ENCODE results near the gene SUMO3. TPM values are rescaled to one million over a fixed set of nuclear protein-coding genes. Genes with fewer than 3 reads are reported as not detected.

The SUMO3 gene
- polyA plus RNA-seq (ENCODE audit: insufficient read length): 60.2 TPM

GRCh38 chr21:44817914-44818639, at the start of gene SUMO3:
Gene SUMO3 (minus strand): TSS chr21:44818062. CDS start chr21:44817968, 94 bp downstream.
- DNase-seq (ENCODE audit: low read depth): peak; percentile 50

- no peak for DNase-seq (ENCODE audit: low read depth)
Measured at GRCh38 chr21:44867464-44867863, 49.6 kb upstream of the SUMO3 start.

GRCh38 chr21:44866780-44867179, 48.9 kb upstream of the SUMO3 start:
- DNase-seq (ENCODE audit: low read depth): no peak

- no peak for DNase-seq (ENCODE audit: low read depth)
Measured at GRCh38 chr21:44865561-44866280, 47.9 kb upstream of the SUMO3 start.

GRCh38 chr21:44862869-44863685, 45.2 kb upstream of the SUMO3 start:
- no peak for DNase-seq (ENCODE audit: low read depth)

GRCh38 chr21:44858791-44859190, 40.9 kb upstream of the SUMO3 start:
- no peak for DNase-seq (ENCODE audit: low read depth)

- no peak for DNase-seq (ENCODE audit: low read depth)
Measured at GRCh38 chr21:44858291-44858690, 40.4 kb upstream of the SUMO3 start.

- DNase-seq (ENCODE audit: low read depth): no peak
Measured at GRCh38 chr21:44857127-44857892, 39.4 kb upstream of the SUMO3 start.

- DNase-seq (ENCODE audit: low read depth): no peak
Measured at GRCh38 chr21:44856131-44856530, 38.3 kb upstream of the SUMO3 start.

GRCh38 chr21:44855572-44855971, 37.7 kb upstream of the SUMO3 start:
- no peak for DNase-seq (ENCODE audit: low read depth)

GRCh38 chr21:44854664-44855446, 37.0 kb upstream of the SUMO3 start:
- no peak for DNase-seq (ENCODE audit: low read depth)

GRCh38 chr21:44854391-44854663, 36.5 kb upstream of the SUMO3 start:
- no peak for DNase-seq (ENCODE audit: low read depth)

- no peak for DNase-seq (ENCODE audit: low read depth)
Measured at GRCh38 chr21:44853601-44854390, 35.9 kb upstream of the SUMO3 start.

- no peak for DNase-seq (ENCODE audit: low read depth)
Measured at GRCh38 chr21:44850905-44851657, 33.2 kb upstream of the SUMO3 start.

GRCh38 chr21:44850208-44850800, 32.4 kb upstream of the SUMO3 start:
- DNase-seq (ENCODE audit: low read depth): no peak

- DNase-seq (ENCODE audit: low read depth): no peak
Measured at GRCh38 chr21:44849616-44850130, 31.8 kb upstream of the SUMO3 start.

- DNase-seq (ENCODE audit: low read depth): no peak
Measured at GRCh38 chr21:44848821-44849521, 31.1 kb upstream of the SUMO3 start.
